IMR-90 (cell line): ENCODE results near the gene ANXA2. TPM values are rescaled to one million over a fixed set of nuclear protein-coding genes. Genes with fewer than 3 reads are reported as not detected.

ENCODE experiments used
- ATAC-seq: fragments of 200-7000 bp; cut with Tn5 transposase; 2 replicates; pipeline ENCODE4 v1.9.1; 2020; ENCODE audit warnings: low read depth, mild to moderate bottlenecking, moderate library complexity
- BruUV-seq: library from RNA; stranded (reverse); fragments of 400-500 nt; replicated peaks from 2 replicates; lab custom pipeline; 2021; lab: Mats Ljungman, UMichigan
- CTCF ChIA-PET: fragments of 300-600 bp; formaldehyde crosslinking; extraction: SDS; loops from one replicate; lab custom pipeline; 2021; ENCODE audit warnings: antibody characterized with exemption; lab: Yijun Ruan, JAX
- POLR2A ChIA-PET: fragments of 300-600 bp; sonication (Branson Sonifier 250); formaldehyde crosslinking; loops from one replicate; lab custom pipeline; 2022; ENCODE audit warnings: antibody characterized with exemption; ENCODE audit not compliant: unreplicated experiment; lab: Charles Lee
- DNase-seq: peaks from one replicate; pipeline ENCODE4 v3.0.0; 2013
- H2AFZ ChIP-seq: replicated peaks from 2 replicates; pipeline ENCODE3; 2013; ENCODE audit warnings: low read length, mild to moderate bottlenecking; ENCODE audit not compliant: poor library complexity
- H2AK5ac ChIP-seq: 2 replicates; pipeline ENCODE4 v1.6.1; 2013; ENCODE audit warnings: low read depth, low read length, inconsistent platforms
- H2AK9ac ChIP-seq: replicated peaks from 2 replicates; pipeline ENCODE3; 2013; ENCODE audit warnings: mild to moderate bottlenecking, low read depth, low read length, moderate library complexity; ENCODE audit not compliant: poor library complexity
- H2BK120ac ChIP-seq: 2 replicates; pipeline ENCODE4 v1.6.1; 2013; ENCODE audit warnings: low read depth, low read length, inconsistent platforms
- H2BK15ac ChIP-seq: 3 replicates; pipeline ENCODE4 v1.6.1; 2013; ENCODE audit warnings: low read depth, low read length, inconsistent platforms
- H2BK20ac ChIP-seq: 2 replicates; pipeline ENCODE4 v1.6.1; 2013; ENCODE audit warnings: low read depth, mild to moderate bottlenecking, inconsistent platforms, low read length, moderate library complexity
- H2BK5ac ChIP-seq: 2 replicates; pipeline ENCODE4 v1.6.1; 2013; ENCODE audit warnings: mild to moderate bottlenecking, low read depth, low read length, inconsistent platforms; ENCODE audit not compliant: poor library complexity, severe bottlenecking
- H3K14ac ChIP-seq: replicated peaks from 2 replicates; pipeline ENCODE4 v1.6.1; 2013; ENCODE audit warnings: low read depth, low read length, inconsistent platforms
- H3K18ac ChIP-seq: 2 replicates; pipeline ENCODE4 v1.6.1; 2013; ENCODE audit warnings: low read depth, low read length, control low read depth
- H3K23ac ChIP-seq: 2 replicates; pipeline ENCODE4 v1.6.1; 2013; ENCODE audit warnings: low read depth, low read length, inconsistent platforms
- H3K27ac ChIP-seq: 2 replicates; pipeline ENCODE4 v1.5.1; 2013; ENCODE audit warnings: mild to moderate bottlenecking, control low read depth, low read length; ENCODE audit not compliant: insufficient read depth
- H3K27me3 ChIP-seq: 2 replicates; pipeline ENCODE4 v1.6.1; 2013; ENCODE audit warnings: low read length; ENCODE audit not compliant: control insufficient read depth, insufficient read depth
- H3K36me3 ChIP-seq: 2 replicates; pipeline ENCODE4 v1.6.1; 2013; ENCODE audit warnings: low read length, mixed read lengths; ENCODE audit not compliant: control insufficient read depth, insufficient read depth
- H3K4ac ChIP-seq: 2 replicates; pipeline ENCODE4 v1.6.1; 2013; ENCODE audit warnings: low read depth, low read length, inconsistent platforms
- H3K4me1 ChIP-seq: 2 replicates; pipeline ENCODE4 v1.6.1; 2013; ENCODE audit warnings: low read length, mixed read lengths; ENCODE audit not compliant: control insufficient read depth, insufficient read depth
- H3K4me2 ChIP-seq: 2 replicates; pipeline ENCODE4 v1.6.1; 2013; ENCODE audit warnings: low read depth, mild to moderate bottlenecking, control low read depth, low read length, moderate library complexity
- H3K4me3 ChIP-seq: 2 replicates; pipeline ENCODE4 v1.5.1; 2013; ENCODE audit warnings: low read depth, mild to moderate bottlenecking, control low read depth, low read length, moderate library complexity; ENCODE audit not compliant: insufficient read depth
- H3K56ac ChIP-seq: 2 replicates; pipeline ENCODE4 v1.6.1; 2013; ENCODE audit warnings: low read length, inconsistent platforms; ENCODE audit not compliant: insufficient read depth; ENCODE audit errors: extremely low read depth
- H3K79me1 ChIP-seq, 2 experiments: 2 replicates each; pipeline ENCODE4 v1.6.1; 2013; ENCODE audit warnings: low read length in 2 of 2, inconsistent platforms in 1 of 2, low read depth in 1 of 2
- H3K9ac ChIP-seq: 2 replicates; pipeline ENCODE4 v1.6.1; 2013; ENCODE audit warnings: low read depth, low read length, control low read depth
- H3K9me1 ChIP-seq: 2 replicates; pipeline ENCODE4 v1.6.1; 2013; ENCODE audit warnings: low read length, inconsistent platforms; ENCODE audit not compliant: insufficient read depth
- H3K9me3 ChIP-seq: 2 replicates; pipeline ENCODE4 v1.6.1; 2013; ENCODE audit warnings: low read length; ENCODE audit not compliant: control insufficient read depth, insufficient read depth
- H4K20me1 ChIP-seq: 2 replicates; pipeline ENCODE4 v1.6.1; 2013; ENCODE audit warnings: low read length, inconsistent platforms; ENCODE audit not compliant: insufficient read depth
- H4K5ac ChIP-seq: 2 replicates; pipeline ENCODE4 v1.6.1; 2013; ENCODE audit warnings: mild to moderate bottlenecking, low read depth, low read length, control low read depth
- H4K8ac ChIP-seq, 2 experiments: 2 replicates each; pipeline ENCODE4 v1.6.1; 2013; ENCODE audit warnings: low read depth in 2 of 2, low read length in 2 of 2, control low read depth in 1 of 2, inconsistent platforms in 1 of 2
- H4K91ac ChIP-seq: 2 replicates; pipeline ENCODE4 v1.6.1; 2013; ENCODE audit warnings: low read depth, low read length, inconsistent platforms; ENCODE audit not compliant: insufficient read depth
- BHLHE40 ChIP-seq: fragments of 150-350 bp; IDR thresholded peaks from 2 replicates; pipeline ENCODE4 v1.6.1; 2016; ENCODE audit warnings: mild to moderate bottlenecking, low read depth, low read length
- CEBPB ChIP-seq: IDR thresholded peaks from 2 replicates; pipeline ENCODE4 v1.6.1; 2012; ENCODE audit warnings: low read depth, low read length, improper control_type of control experiment
- CHD1 ChIP-seq: IDR thresholded peaks from 2 replicates; pipeline ENCODE4 v1.6.1; 2012; ENCODE audit warnings: low read depth, low read length, improper control_type of control experiment
- FOS ChIP-seq: fragments of 150-350 bp; IDR thresholded peaks from 2 replicates; pipeline ENCODE4 v1.6.1; 2016; ENCODE audit warnings: low read depth, low read length
- MAFK ChIP-seq: IDR thresholded peaks from 2 replicates; pipeline ENCODE4 v1.6.1; 2012; ENCODE audit warnings: low read depth, low read length, improper control_type of control experiment
- MAZ ChIP-seq: IDR thresholded peaks from 2 replicates; pipeline ENCODE4 v1.6.1; 2012; ENCODE audit warnings: low read depth, mild to moderate bottlenecking, low read length, improper control_type of control experiment, moderate library complexity, borderline replicate concordance
- NFE2L2 ChIP-seq: fragments of 150-350 bp; IDR thresholded peaks from 2 replicates; pipeline ENCODE4 v1.6.1; 2016; ENCODE audit warnings: low read depth, mild to moderate bottlenecking, low read length
- POLR2A ChIP-seq: IDR thresholded peaks from 2 replicates; pipeline ENCODE4 v1.6.1; 2012; ENCODE audit warnings: mild to moderate bottlenecking, low read depth, low read length
- RAD21 ChIP-seq: IDR thresholded peaks from 2 replicates; pipeline ENCODE4 v1.6.1; 2012; ENCODE audit warnings: low read length, improper control_type of control experiment
- RCOR1 ChIP-seq: IDR thresholded peaks from 2 replicates; pipeline ENCODE4 v1.6.1; 2012; ENCODE audit warnings: mild to moderate bottlenecking, low read length, improper control_type of control experiment; ENCODE audit not compliant: insufficient replicate concordance
- USF2 ChIP-seq: fragments of 150-350 bp; IDR thresholded peaks from 2 replicates; pipeline ENCODE4 v1.6.1; 2017; ENCODE audit warnings: mild to moderate bottlenecking, antibody characterized with exemption, low read length, low read depth
- WGBS, 2 experiments: methylation state at CpG; one replicate each; pipeline versions ENCODE4 v1.1.5 to v1.1.7; 2013; ENCODE audit warnings: missing lambda C conversion rate in 2 of 2; ENCODE audit not compliant: insufficient read length in 1 of 2; ENCODE audit errors: extremely low coverage in 2 of 2; 5-methylcytosine and 5-hydroxymethylcytosine counted together
- dilution Hi-C: fragments of 300-500 bp; cut with HindIII; formaldehyde crosslinking; loops from one replicate; pipeline ENCODE4 v1.14.3; 2018; ENCODE audit warnings: low sequenced_read_pairs; ENCODE audit not compliant: unreplicated experiment
- in situ Hi-C: fragments of 300-500 bp; cut with MboI; formaldehyde crosslinking; loops from 3 replicates; pipeline ENCODE4 v1.14.3; 2019; ENCODE audit warnings: low sequenced_read_pairs, inconsistent platforms, mixed read lengths
- intact Hi-C: fragments of 100-400 bp; cut with micrococcal nuclease; formaldehyde crosslinking; loops from 2 replicates; pipeline ENCODE4 v1.10.0; 2022
- polyA plus RNA-seq, 3 experiments: library from polyadenylated mRNA; depleted of rRNA; stranded (reverse); fragments of >200 nt; gene quantifications; 2 replicates each; pipeline ENCODE4 v1.2.3, GENCODE V29; 2012; ENCODE audit warnings: low replicate concordance in 1 of 3
- total RNA-seq: library from RNA; depleted of rRNA; stranded (reverse); fragments of >200 nt; gene quantifications from 2 replicates; pipeline ENCODE4 v1.2.3, GENCODE V29; 2012
- TF ChIP-seq, protein P1 (sequence below): conservative IDR thresholded peaks from 2 replicates; pipeline ENCODE4 v1.5.1; 2012; ENCODE audit warnings: mild to moderate bottlenecking, low read depth, low read length, improper control_type of control experiment

The ANXA2 gene
- total and polyA plus RNA-seq, 2 of the 4 experiments (the other 2 are of a cell fraction): 7,454 to 8,412 TPM

GRCh38 chr15:60441331-60441730, 43.5 kb upstream of the ANXA2 start:
- no peak for ATAC-seq
- no peak overlapping the region for H2AK5ac ChIP-seq
- dilution Hi-C loops: no loop called here
- H3K27ac ChIP-seq: no peak overlapping the region
- no peak overlapping the region for H3K4ac ChIP-seq
- no peak overlapping the region for H2BK15ac ChIP-seq
- no peaks in the 10 kb centered on the region for H3K27me3 ChIP-seq
- in situ Hi-C loops: loop anchor here (5.0 to 25.0 kb wide), 2 partner anchors 79 to 754 kb away; partner anchors contain the start of gene BNIP2
- DNase-seq: no peak
- no peak overlapping the region for H2AFZ ChIP-seq
- H3K36me3 ChIP-seq: no peaks in the 10 kb centered on the region
- ChIA-PET POLR2A (no interaction called here), CTCF (interaction anchor here (0.6 kb wide), 3 partner anchors 12 to 839 kb away, joined by 3 to 4 read pairs (median 3); no protein-coding TSS in a partner anchor)
- H4K8ac ChIP-seq: no peak overlapping the region
- no peak overlapping the region for H3K4me2 ChIP-seq
- H3K4me1 ChIP-seq: peaks cover 2% of the 10 kb centered on the region
- H4K20me1 ChIP-seq: peaks cover 4% of the 10 kb centered on the region; the same call in 1 of the 2 replicates
- TF ChIP-seq NFE2L2 (no peak), CHD1 (no peak), RCOR1 (no peak), BHLHE40 (no peak), MAZ (no peak), RAD21 (no peak), USF2 (no peak), MAFK (no peak), CEBPB (no peak), POLR2A (no peak), FOS (no peak)
- TF ChIP-seq, protein P1, sequence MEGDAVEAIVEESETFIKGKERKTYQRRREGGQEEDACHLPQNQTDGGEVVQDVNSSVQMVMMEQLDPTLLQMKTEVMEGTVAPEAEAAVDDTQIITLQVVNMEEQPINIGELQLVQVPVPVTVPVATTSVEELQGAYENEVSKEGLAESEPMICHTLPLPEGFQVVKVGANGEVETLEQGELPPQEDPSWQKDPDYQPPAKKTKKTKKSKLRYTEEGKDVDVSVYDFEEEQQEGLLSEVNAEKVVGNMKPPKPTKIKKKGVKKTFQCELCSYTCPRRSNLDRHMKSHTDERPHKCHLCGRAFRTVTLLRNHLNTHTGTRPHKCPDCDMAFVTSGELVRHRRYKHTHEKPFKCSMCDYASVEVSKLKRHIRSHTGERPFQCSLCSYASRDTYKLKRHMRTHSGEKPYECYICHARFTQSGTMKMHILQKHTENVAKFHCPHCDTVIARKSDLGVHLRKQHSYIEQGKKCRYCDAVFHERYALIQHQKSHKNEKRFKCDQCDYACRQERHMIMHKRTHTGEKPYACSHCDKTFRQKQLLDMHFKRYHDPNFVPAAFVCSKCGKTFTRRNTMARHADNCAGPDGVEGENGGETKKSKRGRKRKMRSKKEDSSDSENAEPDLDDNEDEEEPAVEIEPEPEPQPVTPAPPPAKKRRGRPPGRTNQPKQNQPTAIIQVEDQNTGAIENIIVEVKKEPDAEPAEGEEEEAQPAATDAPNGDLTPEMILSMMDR: no peak
- no peak overlapping the region for H3K9ac ChIP-seq
- intact Hi-C loops: no loop called here
- H2AK9ac ChIP-seq: no peak overlapping the region
- no peak overlapping the region for H4K91ac ChIP-seq
- H3K56ac ChIP-seq: no peak overlapping the region
- no peak overlapping the region for H2BK20ac ChIP-seq
- no peak overlapping the region for H2BK5ac ChIP-seq
- no CpG with 5 or more reads among the region's 1 CpG for WGBS, 2 experiments
- H3K18ac ChIP-seq: no peak overlapping the region
- H4K5ac ChIP-seq: no peak overlapping the region
- H2BK120ac ChIP-seq: no peak overlapping the region
- no peak overlapping the region for H3K4me3 ChIP-seq
- BruUV-seq: no TSS peak
- H3K79me1 ChIP-seq: peaks cover 0 to 9% of the 10 kb centered on the region in 2 experiments; a peak in 3 of 4 replicates
- no peaks in the 10 kb centered on the region for H3K9me1 ChIP-seq
- H3K23ac ChIP-seq: peak overlapping the region; percentile 3; the same call in 1 of the 2 replicates
- no peaks in the 10 kb centered on the region for H3K9me3 ChIP-seq
- no peak overlapping the region for H3K14ac ChIP-seq
